Sigmoid colon (tissue), 7 donors: ENCODE data around the gene C1orf35. TPM values are rescaled to one million over a fixed set of nuclear protein-coding genes. Genes with fewer than 3 reads are reported as not detected.
A peak's percentile ranks its signal among the peaks of the same experiment; 100 is the strongest.

Experiments used
- DNase-seq: peaks from one replicate; pipeline ENCODE4 v3.0.0-alpha.2; 2019
- H3K27ac ChIP-seq, 4 donors: fragments of 200-600 bp; sonication (generic); one replicate each; pipeline ENCODE4 v1.5.1; 2016 to 2019; ENCODE audit warnings: mild to moderate bottlenecking in 1 of 4
- H3K27me3 ChIP-seq, 3 donors: fragments of 200-600 bp; sonication (generic); one replicate each; pipeline ENCODE4 v1.5.1; 2019; ENCODE audit warnings: mild to moderate bottlenecking in 1 of 3
- H3K36me3 ChIP-seq, 4 donors: fragments of 200-600 bp; sonication (generic); one replicate each; pipeline ENCODE4 v1.5.1; 2016 to 2019
- H3K4me1 ChIP-seq, 4 donors: fragments of 200-600 bp; sonication (generic); one replicate each; pipeline ENCODE4 v1.5.1; 2017 to 2019
- H3K4me3 ChIP-seq, 4 donors: fragments of 200-600 bp; sonication (generic); one replicate each; pipeline ENCODE4 v1.5.1; 2017 to 2019; ENCODE audit warnings: mild to moderate bottlenecking in 2 of 4, moderate library complexity in 1 of 4
- H3K9me3 ChIP-seq, 4 donors: fragments of 200-600 bp in 3 of 4; sonication (generic) in 3 of 4; one replicate each; pipeline versions ENCODE4 v1.5.1 to v1.6.1; 2013 to 2019
- CTCF ChIP-seq, 4 experiments: fragments of 450-650 bp in 3 of 4; fragments of 200-600 bp in 1 of 4; IDR thresholded peaks; one replicate each; pipeline ENCODE4 v1.5.1; 2016 to 2019; ENCODE audit warnings: antibody characterized with exemption in 4 of 4, mild to moderate bottlenecking in 3 of 4, moderate library complexity in 2 of 4
- EP300 ChIP-seq, 4 donors: sonication (generic); formaldehyde crosslinking; IDR thresholded peaks; one replicate each; pipeline ENCODE4 v1.6.1; 2017; ENCODE audit warnings: antibody characterized with exemption in 4 of 4
- POLR2A ChIP-seq, 2 donors: fragments of 450-650 bp; IDR thresholded peaks; one replicate each; pipeline ENCODE4 v1.6.1; 2016; ENCODE audit warnings: antibody characterized with exemption in 2 of 2, mild to moderate bottlenecking in 2 of 2, moderate library complexity in 2 of 2
- POLR2AphosphoS5 ChIP-seq, 4 donors: sonication (generic); formaldehyde crosslinking; IDR thresholded peaks; one replicate each; pipeline ENCODE4 v1.6.1; 2017; ENCODE audit warnings: antibody characterized with exemption in 4 of 4
- WGBS, 2 donors: extraction: QIAGEN DNeasy Blood & Tissue Kit; methylation state at CpG; one replicate each; pipeline ENCODE4 v1.1.7; 2013; 5-methylcytosine and 5-hydroxymethylcytosine counted together
- intact Hi-C: fragments of 100-400 bp; cut with DNase I; formaldehyde crosslinking; loops from one replicate; pipeline ENCODE4 v1.15.1; 2023
- polyA plus RNA-seq, 3 donors: library from polyadenylated mRNA; stranded (reverse); fragments of 200-250 nt; gene quantifications; one replicate each; pipeline ENCODE4 v1.2.3, GENCODE V29; 2013
- total RNA-seq, 4 donors: library from RNA; depleted of rRNA; stranded (reverse); fragments of >200 nt; gene quantifications; one replicate each; pipeline ENCODE4 v1.1.0, GENCODE V29; 2016
- donor health status: healthy with polysubstance abuse.
- donor health status: Bipolar disorder and iron deficiency.
- donor health status: healthy.

Gene C1orf35
- 10 to 100 TPM in 3 of 4 donors, 1 to 10 TPM in 1; 7.8 to 18.1 (median 13.0) TPM for total RNA-seq
- polyA plus RNA-seq = 10 to 100 TPM in 1 of 3 donors, 1 to 10 TPM in 2; 8.8 to 17.9 (median 9.0) TPM

- Histone ChIP-seq H3K9me3 (no peaks in the 10 kb centered on the region), H3K27me3 (no peaks in the 10 kb centered on the region), H3K36me3 (peaks cover 11 to 57% (median 32%) of the 10 kb centered on the region in 4 donors), H3K4me3 (peak within 1 kb of the TSS; percentile 70 to 92 (median 78)), H3K4me1 (peaks cover 0 to 45% (median 32%) of the 10 kb centered on the region in 4 donors), H3K27ac (peak within 1 kb of the TSS; percentile 88 to 98 (median 95))
- WGBS, 2 donors = 0 to 1% methylated on average over 104 of the region's 104 CpGs
- peak; percentile 97 for DNase-seq
- peak; percentile 48 to 55 for TF ChIP-seq POLR2A (IDR thresholded peaks at IDR 0.05)
- TF ChIP-seq EP300 (IDR thresholded peaks at IDR 0.05) = peak in 1 of 4 donors; percentile 63
- no peak for TF ChIP-seq CTCF (IDR thresholded peaks at IDR 0.05)
- TF ChIP-seq POLR2AphosphoS5 (IDR thresholded peaks at IDR 0.05) = peak; percentile 83 to 93 (median 91)
- intact Hi-C loops = loop anchor here (1.0 to 2.0 kb wide), 2 partner anchors 21 to 64 kb away; partner anchors contain the start of gene ARF1
These were observed at the start of gene C1orf35 for GRCh38 chr1:228102791-228103620. Gene C1orf35 (minus strand): TSS chr1:228103325. CDS start chr1:228103227, 98 bp downstream.

- WGBS, 2 donors = 64 to 81% methylated on average over 3 of the region's 3 CpGs
These were observed 49.8 kb upstream of the C1orf35 start for GRCh38 chr1:228152918-228153258.

GRCh38 chr1:228152097-228152917, 49.2 kb upstream of the C1orf35 start:
- Histone ChIP-seq H3K27me3 (no peaks in the 10 kb centered on the region), H3K4me1 (peaks cover 0 to 46% (median 38%) of the 10 kb centered on the region in 4 donors), H3K9me3 (no peaks in the 10 kb centered on the region), H3K36me3 (peaks cover 0 to 16% (median 5%) of the 10 kb centered on the region in 4 donors), H3K27ac (peak overlapping the region; percentile 85 to 93 (median 91)), H3K4me3 (no peak overlapping the region)
- intact Hi-C loops = no loop called here
- WGBS, 2 donors = 89 to 92% methylated on average over 19 of the region's 19 CpGs
- peak; percentile 65 for DNase-seq
- no peak for TF ChIP-seq POLR2A (IDR thresholded peaks at IDR 0.05)

More at GRCh38 chr1:228152918-228153258, 49.8 kb upstream of the C1orf35 start:
- intact Hi-C loops = no loop called here
- H3K27me3 ChIP-seq = no peaks in the 10 kb centered on the region
- DNase-seq = peak; percentile 64
- H3K9me3 ChIP-seq = no peaks in the 10 kb centered on the region
- peak overlapping the region in 3 of 4 donors; percentile 89 to 93 (median 93) for H3K27ac ChIP-seq
- TF ChIP-seq POLR2AphosphoS5 (IDR thresholded peaks at IDR 0.05) (no peak), EP300 (IDR thresholded peaks at IDR 0.05) (no peak), CTCF (IDR thresholded peaks at IDR 0.05) (no peak), POLR2A (IDR thresholded peaks at IDR 0.05) (no peak)
- H3K36me3 ChIP-seq = peaks cover 0 to 10% (median 2%) of the 10 kb centered on the region in 4 donors
- peaks cover 0 to 46% (median 38%) of the 10 kb centered on the region in 4 donors for H3K4me1 ChIP-seq
- H3K4me3 ChIP-seq = no peak overlapping the region

GRCh38 chr1:228151180-228151925, 48.2 kb upstream of the C1orf35 start:
- peaks cover 0 to 24% (median 10%) of the 10 kb centered on the region in 4 donors for H3K36me3 ChIP-seq
- WGBS, 2 donors = 79% methylated on average over 12 of the region's 12 CpGs
- intact Hi-C loops = no loop called here
- peaks cover 0 to 46% (median 38%) of the 10 kb centered on the region in 4 donors for H3K4me1 ChIP-seq
- no peaks in the 10 kb centered on the region for H3K9me3 ChIP-seq
- peak overlapping the region; percentile 85 to 93 (median 91) for H3K27ac ChIP-seq
- no peak for TF ChIP-seq POLR2AphosphoS5 (IDR thresholded peaks at IDR 0.05)
- no peak for TF ChIP-seq EP300 (IDR thresholded peaks at IDR 0.05)
- no peak for TF ChIP-seq CTCF (IDR thresholded peaks at IDR 0.05)
- no peak for TF ChIP-seq POLR2A (IDR thresholded peaks at IDR 0.05)
- peak; percentile 68 for DNase-seq
- no peaks in the 10 kb centered on the region for H3K27me3 ChIP-seq
- H3K4me3 ChIP-seq = peak overlapping the region; percentile 28 to 50 (median 44)
